Astrocyte (in vitro differentiated cells and primary cell): ENCODE results near the gene FOXJ1. TPM values are rescaled to one million over a fixed set of nuclear protein-coding genes. Genes with fewer than 3 reads are reported as not detected.

ENCODE experiments used
- DNase-seq: peaks from one replicate; pipeline ENCODE4 v3.0.0-alpha.2; 2010; ENCODE audit warnings: low read depth
- FAIRE-seq: peaks from 2 replicates; lab custom pipeline; 2011; peaks lifted over from hg19 to GRCh38; lab: Jason Lieb, UNC
- H2AFZ ChIP-seq: 2 replicates; pipeline ENCODE4 v1.6.0; 2012; ENCODE audit warnings: low read depth, low read length, inconsistent platforms
- H3K27ac ChIP-seq: 2 replicates; pipeline ENCODE4 v1.5.1; 2011; ENCODE audit warnings: low read depth, low read length, inconsistent platforms
- H3K27me3 ChIP-seq: 2 replicates; pipeline ENCODE4 v1.6.0; 2011; ENCODE audit warnings: low read length, inconsistent platforms; ENCODE audit not compliant: insufficient read depth
- H3K36me3 ChIP-seq: 2 replicates; pipeline ENCODE4 v1.5.1; 2011; ENCODE audit warnings: low read length, inconsistent platforms; ENCODE audit not compliant: insufficient read depth
- H3K4me1 ChIP-seq: 2 replicates; pipeline ENCODE4 v1.5.1; 2011; ENCODE audit warnings: low read length, inconsistent platforms; ENCODE audit not compliant: insufficient read depth
- H3K4me2 ChIP-seq: 2 replicates; pipeline ENCODE4 v1.6.0; 2012; ENCODE audit warnings: low read length, inconsistent platforms
- H3K4me3 ChIP-seq: 2 replicates; pipeline ENCODE4 v1.5.1; 2011; ENCODE audit warnings: low read depth, mild to moderate bottlenecking, low read length, inconsistent platforms; ENCODE audit not compliant: insufficient read depth
- H3K79me2 ChIP-seq: 2 replicates; pipeline ENCODE4 v1.6.0; 2012; ENCODE audit warnings: mild to moderate bottlenecking, low read length, inconsistent platforms; ENCODE audit not compliant: insufficient read depth
- H3K9ac ChIP-seq: 2 replicates; pipeline ENCODE4 v1.6.0; 2012; ENCODE audit warnings: mild to moderate bottlenecking, low read length, inconsistent platforms
- H3K9me3 ChIP-seq: 2 replicates; pipeline ENCODE4 v1.5.1; 2012; ENCODE audit warnings: low read depth, mild to moderate bottlenecking, low read length, inconsistent platforms; ENCODE audit not compliant: insufficient read depth
- H4K20me1 ChIP-seq: 2 replicates; pipeline ENCODE4 v1.6.0; 2012; ENCODE audit warnings: low read length, inconsistent platforms; ENCODE audit not compliant: insufficient read depth
- H3K27ac Mint-ChIP-seq: one replicate; pipeline ENCODE4 v1.8.0; 2021; ENCODE audit warnings: mild to moderate bottlenecking, mixed read lengths; ENCODE audit not compliant: unreplicated experiment
- H3K27me3 Mint-ChIP-seq: one replicate; pipeline ENCODE4 v1.8.0; 2021; ENCODE audit warnings: low read depth, mixed read lengths; ENCODE audit not compliant: unreplicated experiment
- H3K36me3 Mint-ChIP-seq: one replicate; pipeline ENCODE4 v1.8.0; 2021; ENCODE audit warnings: low read depth, mixed read lengths; ENCODE audit not compliant: unreplicated experiment
- H3K4me1 Mint-ChIP-seq: one replicate; pipeline ENCODE4 v1.8.0; 2021; ENCODE audit warnings: low read depth, mixed read lengths; ENCODE audit not compliant: unreplicated experiment
- H3K4me3 Mint-ChIP-seq: one replicate; pipeline ENCODE4 v1.8.0; 2021; ENCODE audit warnings: mild to moderate bottlenecking, moderate library complexity, mixed read lengths; ENCODE audit not compliant: unreplicated experiment
- H3K9me3 Mint-ChIP-seq: one replicate; pipeline ENCODE4 v1.8.0; 2021; ENCODE audit warnings: mild to moderate bottlenecking, mixed read lengths; ENCODE audit not compliant: unreplicated experiment
- EZH2 ChIP-seq: IDR thresholded peaks from 2 replicates; pipeline ENCODE4 v1.6.1; 2012; ENCODE audit warnings: mild to moderate bottlenecking, low read length, inconsistent platforms; ENCODE audit not compliant: insufficient read depth
- total RNA-seq: library from RNA; stranded (reverse); gene quantifications from 2 replicates; pipeline ENCODE4 v1.2.1, GENCODE V29; 2021
- TF ChIP-seq, protein P1 (sequence below): IDR thresholded peaks from 2 replicates; pipeline ENCODE4 v1.5.1; 2011; ENCODE audit warnings: low read depth, mild to moderate bottlenecking, inconsistent platforms, low read length, moderate library complexity; ENCODE audit not compliant: insufficient read depth

Gene FOXJ1
- total RNA-seq, 1 donor from 2014 or later: 0.48 TPM

DNA sequence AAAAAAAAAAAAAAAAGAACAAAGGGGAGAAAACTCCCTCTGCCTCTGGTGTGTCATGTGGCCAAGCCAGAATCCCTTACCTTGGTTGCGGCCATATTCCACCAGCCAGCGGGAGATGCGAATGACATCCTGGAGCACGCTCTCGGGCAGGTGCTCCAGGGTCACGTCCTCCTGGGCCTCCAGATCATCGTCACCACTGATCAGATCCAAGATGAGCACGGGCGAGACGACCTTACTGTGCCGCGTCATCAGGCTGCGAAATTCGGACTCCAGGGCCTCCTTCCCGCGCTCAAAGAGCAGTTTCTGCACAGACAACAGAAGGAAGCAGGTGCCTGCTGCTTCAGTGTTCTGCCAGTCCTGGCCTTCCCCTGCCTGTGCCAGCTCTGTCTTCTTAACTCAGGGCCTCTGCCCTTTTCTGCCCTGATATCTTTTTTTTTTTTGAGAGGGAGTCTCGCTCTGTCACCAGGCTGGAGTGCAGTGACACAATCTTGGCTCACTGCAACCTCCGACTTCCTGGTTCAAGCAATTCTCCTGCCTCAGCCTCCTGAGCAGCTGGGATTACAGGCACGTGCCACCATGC is 43.2 kb downstream of the FOXJ1 start:
- peaks cover 4% of the 10 kb centered on the region for H3K4me1 Mint-ChIP-seq
- H3K4me1 ChIP-seq: peaks cover 2% of the 10 kb centered on the region
- FAIRE-seq (no peak), DNase-seq (no peak)
- H4K20me1 ChIP-seq: peaks cover 31% of the 10 kb centered on the region
- H2AFZ ChIP-seq: no peak overlapping the region
- H3K27ac Mint-ChIP-seq: no peak overlapping the region
- peaks cover 20% of the 10 kb centered on the region for H3K79me2 ChIP-seq
- H3K9me3 Mint-ChIP-seq: no peaks in the 10 kb centered on the region
- no peak overlapping the region for H3K4me2 ChIP-seq
- H3K9me3 ChIP-seq: no peaks in the 10 kb centered on the region
- no peak for TF ChIP-seq EZH2
- TF ChIP-seq, protein P1, sequence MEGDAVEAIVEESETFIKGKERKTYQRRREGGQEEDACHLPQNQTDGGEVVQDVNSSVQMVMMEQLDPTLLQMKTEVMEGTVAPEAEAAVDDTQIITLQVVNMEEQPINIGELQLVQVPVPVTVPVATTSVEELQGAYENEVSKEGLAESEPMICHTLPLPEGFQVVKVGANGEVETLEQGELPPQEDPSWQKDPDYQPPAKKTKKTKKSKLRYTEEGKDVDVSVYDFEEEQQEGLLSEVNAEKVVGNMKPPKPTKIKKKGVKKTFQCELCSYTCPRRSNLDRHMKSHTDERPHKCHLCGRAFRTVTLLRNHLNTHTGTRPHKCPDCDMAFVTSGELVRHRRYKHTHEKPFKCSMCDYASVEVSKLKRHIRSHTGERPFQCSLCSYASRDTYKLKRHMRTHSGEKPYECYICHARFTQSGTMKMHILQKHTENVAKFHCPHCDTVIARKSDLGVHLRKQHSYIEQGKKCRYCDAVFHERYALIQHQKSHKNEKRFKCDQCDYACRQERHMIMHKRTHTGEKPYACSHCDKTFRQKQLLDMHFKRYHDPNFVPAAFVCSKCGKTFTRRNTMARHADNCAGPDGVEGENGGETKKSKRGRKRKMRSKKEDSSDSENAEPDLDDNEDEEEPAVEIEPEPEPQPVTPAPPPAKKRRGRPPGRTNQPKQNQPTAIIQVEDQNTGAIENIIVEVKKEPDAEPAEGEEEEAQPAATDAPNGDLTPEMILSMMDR: no peak
- H3K4me3 ChIP-seq: no peak overlapping the region
- H3K36me3 Mint-ChIP-seq: peaks cover 23% of the 10 kb centered on the region
- H3K27me3 Mint-ChIP-seq: no peaks in the 10 kb centered on the region
- peaks cover 36% of the 10 kb centered on the region for H3K36me3 ChIP-seq
- no peaks in the 10 kb centered on the region for H3K27me3 ChIP-seq
- no peak overlapping the region for H3K9ac ChIP-seq
- H3K27ac ChIP-seq: no peak overlapping the region
- no peak overlapping the region for H3K4me3 Mint-ChIP-seq

DNA sequence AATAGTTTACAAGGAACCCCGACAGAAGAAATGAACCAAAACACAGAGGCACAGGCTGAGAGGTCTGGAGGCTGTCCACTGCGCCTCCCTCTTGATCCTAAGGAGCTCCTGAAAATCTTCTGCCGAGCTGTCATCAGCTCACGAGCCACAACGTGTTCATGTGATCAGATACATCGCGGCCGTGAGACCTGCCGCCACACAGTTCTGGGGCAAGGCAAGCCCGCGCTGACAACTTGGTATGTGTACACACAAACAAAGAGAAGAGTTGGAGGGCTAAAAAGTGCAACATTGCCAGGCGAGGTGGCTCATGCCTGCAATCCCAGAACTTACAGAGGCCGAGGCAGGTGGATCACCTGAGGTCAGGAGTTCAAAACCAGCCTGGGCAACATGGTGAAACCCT is 45.1 kb downstream of the FOXJ1 start:
- Histone ChIP-seq H3K27ac (no peak overlapping the region), H3K9me3 (no peaks in the 10 kb centered on the region), H3K36me3 (peaks cover 27% of the 10 kb centered on the region), H3K4me2 (no peak overlapping the region), H3K4me1 (no peaks in the 10 kb centered on the region), H3K9ac (no peak overlapping the region), H2AFZ (no peak overlapping the region), H3K79me2 (peaks cover 2% of the 10 kb centered on the region), H3K4me3 (no peak overlapping the region), H4K20me1 (peaks cover 34% of the 10 kb centered on the region), H3K27me3 (no peaks in the 10 kb centered on the region)
- TF ChIP-seq EZH2: no peak
- TF ChIP-seq, protein P1: no peak
- no peaks in the 10 kb centered on the region for H3K9me3 Mint-ChIP-seq
- peaks cover 22% of the 10 kb centered on the region for H3K36me3 Mint-ChIP-seq
- no peaks in the 10 kb centered on the region for H3K4me1 Mint-ChIP-seq
- FAIRE-seq (no peak), DNase-seq (no peak)
- H3K27me3 Mint-ChIP-seq: no peaks in the 10 kb centered on the region
- H3K27ac Mint-ChIP-seq: no peak overlapping the region
- no peak overlapping the region for H3K4me3 Mint-ChIP-seq

DNA sequence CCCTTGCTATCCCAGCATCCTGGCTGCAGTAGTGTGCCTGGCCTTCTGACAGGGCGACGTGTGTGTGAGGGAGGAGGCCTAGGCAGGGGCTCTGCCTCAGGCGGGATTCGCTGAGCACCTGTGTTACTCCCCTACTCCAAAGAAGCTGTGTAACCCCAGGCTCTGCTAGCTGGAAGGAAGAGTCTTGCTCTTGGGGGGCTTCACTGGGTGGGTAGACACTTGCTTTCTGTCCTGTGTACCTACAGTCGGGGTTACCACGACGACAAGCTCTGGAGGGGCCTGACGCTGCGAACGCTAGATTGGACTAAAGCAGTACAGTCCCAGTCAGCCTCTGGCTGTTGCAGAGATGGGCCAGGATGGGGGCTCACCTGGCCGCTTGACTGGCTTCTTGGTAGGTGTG is 47.0 kb downstream of the FOXJ1 start:
- peaks cover 43% of the 10 kb centered on the region for H4K20me1 ChIP-seq
- H2AFZ ChIP-seq: no peak overlapping the region
- FAIRE-seq (no peak), DNase-seq (no peak)
- H3K36me3 Mint-ChIP-seq: peaks cover 17% of the 10 kb centered on the region
- no peaks in the 10 kb centered on the region for H3K4me1 ChIP-seq
- no peaks in the 10 kb centered on the region for H3K4me1 Mint-ChIP-seq
- H3K4me3 Mint-ChIP-seq: no peak overlapping the region
- no peaks in the 10 kb centered on the region for H3K27me3 ChIP-seq
- no peaks in the 10 kb centered on the region for H3K9me3 Mint-ChIP-seq
- no peaks in the 10 kb centered on the region for H3K79me2 ChIP-seq
- no peak overlapping the region for H3K9ac ChIP-seq
- no peaks in the 10 kb centered on the region for H3K27me3 Mint-ChIP-seq
- no peak overlapping the region for H3K4me3 ChIP-seq
- TF ChIP-seq, protein P1: no peak
- no peak for TF ChIP-seq EZH2
- H3K9me3 ChIP-seq: no peaks in the 10 kb centered on the region
- peaks cover 27% of the 10 kb centered on the region for H3K36me3 ChIP-seq
- no peak overlapping the region for H3K4me2 ChIP-seq
- no peak overlapping the region for H3K27ac ChIP-seq
- no peak overlapping the region for H3K27ac Mint-ChIP-seq
